Panc1 (cell line): ENCODE data around the gene TEX22. TPM values are rescaled to one million over a fixed set of nuclear protein-coding genes. Genes with fewer than 3 reads are reported as not detected.

Source experiments
- ATAC-seq: fragments of 200-7000 bp; cut with Tn5 transposase; 2 replicates; pipeline ENCODE4 v1.9.1; 2020; ENCODE audit warnings: mild to moderate bottlenecking, moderate library complexity
- BruUV-seq: library from RNA; stranded (reverse); fragments of 400-500 nt; replicated peaks from 2 replicates; lab custom pipeline; 2021; lab: Mats Ljungman, UMichigan
- CTCF ChIA-PET: fragments of 300-600 bp; sonication (Branson Sonifier 250); formaldehyde crosslinking; loops from one replicate; lab custom pipeline; 2022; ENCODE audit warnings: antibody characterized with exemption; lab: Charles Lee
- POLR2A ChIA-PET: fragments of 300-600 bp; sonication (Branson Sonifier 250); formaldehyde crosslinking; loops from one replicate; lab custom pipeline; 2022; ENCODE audit warnings: antibody characterized with exemption; lab: Charles Lee
- DNase-seq: peaks from one replicate; pipeline ENCODE4 v3.0.0-alpha.2; 2010; ENCODE audit warnings: low read depth, low spot score
- H3K27ac ChIP-seq: 2 replicates; pipeline ENCODE4 v1.5.1; 2011; ENCODE audit warnings: mild to moderate bottlenecking, low read length, inconsistent platforms
- H3K27me3 ChIP-seq: fragments of 200-500 bp; sonication (Bioruptor generic); 2 replicates; pipeline ENCODE4 v1.6.0; 2014; ENCODE audit warnings: low read length, inconsistent platforms; ENCODE audit not compliant: control insufficient read depth, insufficient read depth
- H3K36me3 ChIP-seq: fragments of 200-500 bp; sonication (Bioruptor generic); 2 replicates; pipeline ENCODE4 v1.5.1; 2014; ENCODE audit warnings: inconsistent platforms, mild to moderate bottlenecking, low read length, moderate library complexity; ENCODE audit not compliant: control insufficient read depth, insufficient read depth
- H3K4me1 ChIP-seq: 2 replicates; pipeline ENCODE4 v1.5.1; 2011; ENCODE audit warnings: inconsistent platforms, mild to moderate bottlenecking, low read length, moderate library complexity; ENCODE audit not compliant: control insufficient read depth, insufficient read depth
- H3K4me3 ChIP-seq, 2 experiments: 2 replicates each; pipeline ENCODE4 v1.5.1; 2011 to 2012; ENCODE audit warnings: low read depth in 2 of 2, low read length in 2 of 2, mild to moderate bottlenecking in 2 of 2, inconsistent platforms in 1 of 2, moderate library complexity in 1 of 2
- H3K9me3 ChIP-seq: fragments of 200-500 bp; sonication (Bioruptor generic); 2 replicates; pipeline ENCODE4 v1.5.1; 2014; ENCODE audit warnings: low read depth, mild to moderate bottlenecking, inconsistent platforms, low read length, moderate library complexity; ENCODE audit not compliant: control insufficient read depth, insufficient read depth
- POLR2AphosphoS5 ChIP-seq: IDR thresholded peaks from 2 replicates; pipeline ENCODE4 v1.6.1; 2012; ENCODE audit warnings: mild to moderate bottlenecking, low read depth, low read length, moderate library complexity
- SIN3A ChIP-seq: IDR thresholded peaks from 2 replicates; pipeline ENCODE4 v1.6.1; 2012; ENCODE audit warnings: low read depth, mild to moderate bottlenecking, low read length, moderate library complexity, borderline replicate concordance; ENCODE audit not compliant: insufficient read depth
- TCF7L2 ChIP-seq: IDR thresholded peaks from 2 replicates; pipeline ENCODE4 v1.6.1; 2011; ENCODE audit warnings: mild to moderate bottlenecking, low read depth, low read length, inconsistent platforms
- in situ Hi-C: cut with HindIII; loops from 2 replicates; pipeline ENCODE4 v1.10.0; 2016; ENCODE audit warnings: low sequenced_read_pairs, low pct_unique_long_range_greater_than_20kb
- intact Hi-C: fragments of 100-400 bp; cut with micrococcal nuclease; formaldehyde crosslinking; loops from one replicate; pipeline ENCODE4 v1.10.0; 2022; ENCODE audit not compliant: unreplicated experiment
- total RNA-seq: library from RNA; stranded (reverse); gene quantifications from one replicate; pipeline ENCODE4 v1.2.1, GENCODE V29; 2021; ENCODE audit not compliant: unreplicated experiment
- TF ChIP-seq, protein P1 (sequence below), 2 experiments: IDR thresholded peaks; 2 replicates each; pipeline ENCODE4 v1.6.1; 2011 to 2012; ENCODE audit warnings: low read depth in 2 of 2, control low read depth in 1 of 2, low read length in 1 of 2, mild to moderate bottlenecking in 1 of 2, moderate library complexity in 1 of 2; ENCODE audit not compliant: insufficient read depth in 1 of 2
- TF ChIP-seq, protein P2 (sequence below): fragments of 450-650 bp; IDR thresholded peaks from 2 replicates; pipeline ENCODE4 v1.5.1; 2017; ENCODE audit warnings: mild to moderate bottlenecking

Gene TEX22
- total RNA-seq, 1 experiment from 2014 or later: 2.9 TPM

DNA sequence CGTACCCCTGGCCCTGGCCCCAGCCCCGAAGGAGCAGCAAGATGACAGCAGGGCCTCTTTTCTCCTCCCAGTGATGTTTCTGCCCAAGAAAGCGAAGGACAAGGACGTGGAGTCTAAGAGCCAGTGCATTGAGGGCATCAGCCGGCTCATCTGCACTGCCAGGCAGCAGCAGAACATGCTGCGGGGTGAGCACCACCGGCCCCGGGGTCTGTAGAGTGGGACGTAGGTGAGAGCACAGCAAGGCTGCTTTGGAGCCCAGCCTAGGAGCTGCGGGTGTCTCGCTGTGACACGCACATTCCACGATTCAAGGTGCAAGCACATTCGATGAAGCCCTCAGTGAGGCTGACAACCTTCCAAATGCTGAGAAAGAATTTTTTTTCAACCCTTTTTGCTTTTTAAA lies 5.2 kb upstream of the TEX22 start:
- ATAC-seq (no peak), DNase-seq (no peak)
- Histone ChIP-seq H3K27ac (no peak overlapping the region), H3K36me3 (no peaks in the 10 kb centered on the region), H3K4me3 (no peak overlapping the region), H3K9me3 (no peaks in the 10 kb centered on the region), H3K4me1 (peaks cover 3% of the 10 kb centered on the region; the same call in 1 of the 2 replicates), H3K27me3 (no peaks in the 10 kb centered on the region)
- intact Hi-C loops: no loop called here
- ChIA-PET CTCF (no interaction called here), POLR2A (no interaction called here)
- in situ Hi-C loops: no loop called here
- TF ChIP-seq SIN3A (no peak), POLR2AphosphoS5 (no peak), TCF7L2 (no peak)
- TF ChIP-seq, protein P1, sequence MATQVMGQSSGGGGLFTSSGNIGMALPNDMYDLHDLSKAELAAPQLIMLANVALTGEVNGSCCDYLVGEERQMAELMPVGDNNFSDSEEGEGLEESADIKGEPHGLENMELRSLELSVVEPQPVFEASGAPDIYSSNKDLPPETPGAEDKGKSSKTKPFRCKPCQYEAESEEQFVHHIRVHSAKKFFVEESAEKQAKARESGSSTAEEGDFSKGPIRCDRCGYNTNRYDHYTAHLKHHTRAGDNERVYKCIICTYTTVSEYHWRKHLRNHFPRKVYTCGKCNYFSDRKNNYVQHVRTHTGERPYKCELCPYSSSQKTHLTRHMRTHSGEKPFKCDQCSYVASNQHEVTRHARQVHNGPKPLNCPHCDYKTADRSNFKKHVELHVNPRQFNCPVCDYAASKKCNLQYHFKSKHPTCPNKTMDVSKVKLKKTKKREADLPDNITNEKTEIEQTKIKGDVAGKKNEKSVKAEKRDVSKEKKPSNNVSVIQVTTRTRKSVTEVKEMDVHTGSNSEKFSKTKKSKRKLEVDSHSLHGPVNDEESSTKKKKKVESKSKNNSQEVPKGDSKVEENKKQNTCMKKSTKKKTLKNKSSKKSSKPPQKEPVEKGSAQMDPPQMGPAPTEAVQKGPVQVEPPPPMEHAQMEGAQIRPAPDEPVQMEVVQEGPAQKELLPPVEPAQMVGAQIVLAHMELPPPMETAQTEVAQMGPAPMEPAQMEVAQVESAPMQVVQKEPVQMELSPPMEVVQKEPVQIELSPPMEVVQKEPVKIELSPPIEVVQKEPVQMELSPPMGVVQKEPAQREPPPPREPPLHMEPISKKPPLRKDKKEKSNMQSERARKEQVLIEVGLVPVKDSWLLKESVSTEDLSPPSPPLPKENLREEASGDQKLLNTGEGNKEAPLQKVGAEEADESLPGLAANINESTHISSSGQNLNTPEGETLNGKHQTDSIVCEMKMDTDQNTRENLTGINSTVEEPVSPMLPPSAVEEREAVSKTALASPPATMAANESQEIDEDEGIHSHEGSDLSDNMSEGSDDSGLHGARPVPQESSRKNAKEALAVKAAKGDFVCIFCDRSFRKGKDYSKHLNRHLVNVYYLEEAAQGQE (IDR thresholded peaks at IDR 0.05; ENCODE audit: insufficient read depth in 1 of 2, low read depth in 2 of 2, low read length in 1 of 2): no peak
- TF ChIP-seq, protein P2, sequence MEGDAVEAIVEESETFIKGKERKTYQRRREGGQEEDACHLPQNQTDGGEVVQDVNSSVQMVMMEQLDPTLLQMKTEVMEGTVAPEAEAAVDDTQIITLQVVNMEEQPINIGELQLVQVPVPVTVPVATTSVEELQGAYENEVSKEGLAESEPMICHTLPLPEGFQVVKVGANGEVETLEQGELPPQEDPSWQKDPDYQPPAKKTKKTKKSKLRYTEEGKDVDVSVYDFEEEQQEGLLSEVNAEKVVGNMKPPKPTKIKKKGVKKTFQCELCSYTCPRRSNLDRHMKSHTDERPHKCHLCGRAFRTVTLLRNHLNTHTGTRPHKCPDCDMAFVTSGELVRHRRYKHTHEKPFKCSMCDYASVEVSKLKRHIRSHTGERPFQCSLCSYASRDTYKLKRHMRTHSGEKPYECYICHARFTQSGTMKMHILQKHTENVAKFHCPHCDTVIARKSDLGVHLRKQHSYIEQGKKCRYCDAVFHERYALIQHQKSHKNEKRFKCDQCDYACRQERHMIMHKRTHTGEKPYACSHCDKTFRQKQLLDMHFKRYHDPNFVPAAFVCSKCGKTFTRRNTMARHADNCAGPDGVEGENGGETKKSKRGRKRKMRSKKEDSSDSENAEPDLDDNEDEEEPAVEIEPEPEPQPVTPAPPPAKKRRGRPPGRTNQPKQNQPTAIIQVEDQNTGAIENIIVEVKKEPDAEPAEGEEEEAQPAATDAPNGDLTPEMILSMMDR: no peak
- no TSS peak for BruUV-seq

DNA sequence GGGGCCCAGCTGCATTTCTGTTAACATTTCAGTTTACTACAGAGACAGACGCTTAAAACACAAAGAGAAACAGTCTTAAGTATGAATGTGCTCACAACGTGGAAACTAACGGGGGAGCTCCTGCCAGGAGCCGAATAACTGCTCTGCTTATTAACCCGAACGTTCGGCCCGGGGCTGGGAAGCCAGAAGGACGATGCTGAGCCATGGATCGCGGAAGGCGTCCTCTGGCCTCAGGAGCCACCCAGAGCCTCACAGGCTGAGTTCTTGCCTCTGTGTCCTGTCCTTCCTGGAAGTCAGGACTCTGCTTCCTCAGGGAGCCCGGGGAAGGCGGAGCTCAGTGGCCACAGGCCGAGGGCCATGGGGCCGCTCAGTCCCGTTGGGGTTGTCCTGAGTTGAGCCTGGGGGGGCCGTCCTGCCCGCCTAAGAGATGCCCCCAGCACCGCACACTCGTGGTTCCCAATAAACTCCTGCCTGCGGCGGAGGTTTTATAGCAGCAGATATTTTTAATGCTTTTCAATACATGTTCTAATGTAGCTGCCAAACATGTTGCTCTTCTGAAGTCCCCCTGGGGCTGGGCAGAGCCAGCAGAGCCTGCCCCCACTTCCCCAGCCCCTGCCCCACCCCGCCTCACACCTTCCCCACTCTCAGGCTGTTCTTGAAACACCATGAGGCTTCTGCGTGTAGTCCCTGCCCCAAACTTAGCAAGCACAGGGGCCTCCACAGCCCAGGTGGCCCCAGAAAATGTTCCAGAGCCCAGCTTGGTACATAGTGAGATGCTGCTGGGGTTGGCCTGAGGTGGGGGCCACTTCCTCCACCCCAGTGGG lies 3.4 kb upstream of the TEX22 start:
- Histone ChIP-seq H3K36me3 (no peaks in the 10 kb centered on the region; the same call in 1 of the 2 replicates), H3K27ac (no peak overlapping the region), H3K4me1 (peaks cover 3% of the 10 kb centered on the region; the same call in 1 of the 2 replicates), H3K27me3 (no peaks in the 10 kb centered on the region), H3K9me3 (no peaks in the 10 kb centered on the region), H3K4me3 (no peak overlapping the region)
- TF ChIP-seq SIN3A: no peak
- TF ChIP-seq, protein P2: no peak
- TF ChIP-seq TCF7L2: no peak
- no TSS peak for BruUV-seq
- ATAC-seq (no peak), DNase-seq (no peak)
- in situ Hi-C loops: no loop called here
- intact Hi-C loops: no loop called here
- ChIA-PET CTCF (no interaction called here), POLR2A (no interaction called here)
